Activated CD4-positive, alpha-beta T cell treated with anti-CD3 and anti-CD28 coated beads, Interleukin-2, amount 10 ng/mL, durations not matched to agents 7 days and 5 days (primary cell): ENCODE measurements around the gene VPS35. TPM values are rescaled to one million over a fixed set of nuclear protein-coding genes. Genes with fewer than 3 reads are reported as not detected.
"Not testable (repeated sequence)": the region's sequence is repeated elsewhere in the genome, so short reads cannot be mapped to it uniquely, and the experiment has no call there.

Experiments used
- CTCF ChIA-PET: fragments of 350-600 bp; sonication (Branson Sonifier 250); formaldehyde crosslinking; loops from one replicate; lab custom pipeline; 2021; ENCODE audit warnings: antibody characterized with exemption; lab: Charles Lee
- POLR2A ChIA-PET: fragments of 350-600 bp; sonication (Branson Sonifier 250); formaldehyde crosslinking; loops from one replicate; lab custom pipeline; 2021; ENCODE audit warnings: antibody characterized with exemption; lab: Charles Lee
- DNase-seq: peaks from one replicate; pipeline ENCODE4 v3.0.0-alpha.2; 2020
- H3K27ac Mint-ChIP-seq: one replicate; pipeline ENCODE4 v1.8.0; 2021; ENCODE audit warnings: mild to moderate bottlenecking, moderate library complexity, mixed read lengths
- H3K27me3 Mint-ChIP-seq: one replicate; pipeline ENCODE4 v1.8.0; 2021; ENCODE audit warnings: mixed read lengths
- H3K36me3 Mint-ChIP-seq: one replicate; pipeline ENCODE4 v1.8.0; 2021; ENCODE audit warnings: low read depth, mixed read lengths
- H3K4me1 Mint-ChIP-seq: one replicate; pipeline ENCODE4 v1.8.0; 2021; ENCODE audit warnings: mixed read lengths
- H3K4me3 Mint-ChIP-seq: one replicate; pipeline ENCODE4 v1.8.0; 2021; ENCODE audit warnings: mild to moderate bottlenecking, moderate library complexity, mixed read lengths
- H3K9me3 Mint-ChIP-seq: one replicate; pipeline ENCODE4 v1.8.0; 2021; ENCODE audit warnings: mixed read lengths
- total RNA-seq, 2 experiments: library from RNA; stranded (reverse); gene quantifications; one replicate each; pipeline ENCODE4 v1.2.3, GENCODE V29; 2021

VPS35 gene
- total RNA-seq, 2 experiments from 2014 or later, result 71.7 to 75.0 TPM

DNA sequence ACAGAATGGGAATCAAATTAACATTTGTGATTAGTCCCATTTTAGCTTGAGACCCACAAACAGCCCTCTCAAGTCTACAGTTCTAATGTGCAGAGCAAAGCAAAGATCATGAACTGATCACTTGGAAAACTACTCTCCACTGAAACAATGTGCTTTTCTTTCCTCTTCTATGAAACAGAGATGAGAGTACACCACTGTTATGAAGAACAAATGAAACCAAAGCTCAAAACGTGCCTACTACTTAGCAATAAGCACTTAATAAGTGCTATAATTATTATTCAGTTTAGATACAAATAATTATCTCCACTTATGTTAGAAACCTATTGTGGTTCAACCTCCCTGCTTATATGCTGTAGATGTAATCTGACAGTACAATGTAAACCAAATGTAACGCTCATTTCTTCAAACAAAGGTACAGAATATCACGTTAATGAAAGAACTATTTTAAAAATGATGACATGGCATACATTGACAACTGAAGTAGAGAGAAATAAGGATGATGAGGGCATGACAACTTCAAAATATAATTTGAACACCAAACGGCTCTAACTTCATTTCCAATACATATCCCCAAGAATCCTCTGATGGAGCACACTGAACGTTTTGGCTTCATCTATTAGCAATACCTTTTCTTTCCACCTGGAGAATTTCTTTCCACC is 2.0 kb downstream of the VPS35 start:
- no peak overlapping the region for H3K4me3 Mint-ChIP-seq
- POLR2A ChIA-PET, result no interaction called here
- no peaks in the 10 kb centered on the region for H3K27me3 Mint-ChIP-seq
- H3K9me3 Mint-ChIP-seq, result no peaks in the 10 kb centered on the region
- H3K36me3 Mint-ChIP-seq, result peaks cover 12% of the 10 kb centered on the region
- peaks cover 35% of the 10 kb centered on the region for H3K4me1 Mint-ChIP-seq
- H3K27ac Mint-ChIP-seq, result no peak overlapping the region
- DNase-seq, result no peak
- CTCF ChIA-PET, result interaction anchor here (1.8 kb wide), 1 partner anchor 10 kb away, joined by 4 read pairs; no protein-coding TSS in a partner anchor

DNA sequence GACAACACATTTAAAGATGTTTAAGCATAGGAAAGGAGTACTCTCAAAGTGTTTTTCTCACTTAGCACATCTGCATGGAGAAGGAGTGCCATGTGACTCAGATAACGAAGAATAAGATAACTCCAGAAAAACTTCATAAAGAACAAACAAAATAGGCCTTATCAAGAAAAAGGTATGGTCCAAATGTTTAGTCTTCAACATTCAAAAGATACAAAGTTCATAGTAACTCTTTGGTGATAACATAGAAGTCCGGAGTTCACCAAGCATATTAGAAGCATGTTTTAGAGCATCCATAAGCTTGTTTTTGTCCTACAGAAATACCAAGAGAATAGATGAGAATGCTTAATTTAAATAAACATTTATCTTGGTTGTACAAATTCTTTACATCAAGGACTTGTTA is 7.1 kb downstream of the VPS35 start:
- H3K9me3 Mint-ChIP-seq, H3K27ac Mint-ChIP-seq, CTCF ChIA-PET, POLR2A ChIA-PET, DNase-seq, H3K4me3 Mint-ChIP-seq, H3K27me3 Mint-ChIP-seq: not testable (repeated sequence)
- peaks cover 20% of the 10 kb centered on the region for H3K4me1 Mint-ChIP-seq
- H3K36me3 Mint-ChIP-seq, result peaks cover 23% of the 10 kb centered on the region

GRCh38 chr16:46677943-46678342 is 11.0 kb downstream of the VPS35 start:
- H3K9me3 Mint-ChIP-seq, H3K4me1 Mint-ChIP-seq, DNase-seq, H3K27me3 Mint-ChIP-seq, POLR2A ChIA-PET, H3K4me3 Mint-ChIP-seq, H3K27ac Mint-ChIP-seq: not testable (repeated sequence)
- CTCF ChIA-PET, result interaction anchor here (0.8 to 1.4 kb wide), 3 partner anchors 111 to 234 kb away, joined by 3 read pairs; no protein-coding TSS in a partner anchor
- peaks cover 41% of the 10 kb centered on the region for H3K36me3 Mint-ChIP-seq

- ChIA-PET POLR2A (no interaction called here), CTCF (interaction anchor here (0.5 to 3.1 kb wide), 10 partner anchors 10 to 312 kb away, joined by 3 to 14 read pairs (median 4); no protein-coding TSS in a partner anchor)
- peak; percentile 56 for DNase-seq
- H3K27ac Mint-ChIP-seq, result no peak overlapping the region
- H3K36me3 Mint-ChIP-seq, result peaks cover 41% of the 10 kb centered on the region
- no peaks in the 10 kb centered on the region for H3K4me1 Mint-ChIP-seq
- no peaks in the 10 kb centered on the region for H3K9me3 Mint-ChIP-seq
- H3K4me3 Mint-ChIP-seq, result no peak overlapping the region
- no peaks in the 10 kb centered on the region for H3K27me3 Mint-ChIP-seq
These were observed 15.5 kb downstream of the VPS35 start for GRCh38 chr16:46673320-46674013.

GRCh38 chr16:46662123-46662522 is 26.9 kb downstream of the VPS35 start:
- Mint-ChIP-seq H3K9me3 (no peaks in the 10 kb centered on the region), H3K27ac (no peak overlapping the region), H3K27me3 (no peaks in the 10 kb centered on the region), H3K4me1 (peaks cover 11% of the 10 kb centered on the region), H3K36me3 (peaks cover 49% of the 10 kb centered on the region), H3K4me3 (no peak overlapping the region)
- POLR2A ChIA-PET, result no interaction called here
- CTCF ChIA-PET, result no interaction called here
- no peak for DNase-seq

- no peak for DNase-seq
These were observed 30.1 kb downstream of the VPS35 start for GRCh38 chr16:46658925-46659324.

DNA sequence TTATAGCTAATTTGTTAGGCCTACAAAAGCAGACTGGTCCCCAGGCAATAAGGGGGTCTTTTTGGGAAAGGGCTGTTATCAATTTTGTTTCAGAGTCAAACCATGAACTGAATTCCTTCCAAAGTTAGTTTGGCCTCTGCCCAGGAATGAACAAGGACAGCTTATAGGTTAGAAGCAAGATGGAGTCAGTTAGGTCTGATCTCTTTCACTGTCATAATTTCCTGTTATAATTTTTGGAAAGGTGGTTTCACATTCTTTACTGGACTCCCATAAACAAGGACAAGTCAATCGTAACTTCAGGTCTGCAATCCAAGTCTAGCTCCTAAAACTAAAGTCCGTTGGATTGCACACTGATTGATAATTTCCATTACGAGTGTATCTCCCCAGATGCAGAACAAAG is 37.7 kb downstream of the VPS35 start:
- H3K27me3 Mint-ChIP-seq, result no peaks in the 10 kb centered on the region
- no peaks in the 10 kb centered on the region for H3K4me1 Mint-ChIP-seq
- DNase-seq, result no peak
- peaks cover 3% of the 10 kb centered on the region for H3K9me3 Mint-ChIP-seq
- no peak overlapping the region for H3K27ac Mint-ChIP-seq
- peaks cover 5% of the 10 kb centered on the region for H3K36me3 Mint-ChIP-seq
- POLR2A ChIA-PET, result no interaction called here
- no peak overlapping the region for H3K4me3 Mint-ChIP-seq
- CTCF ChIA-PET, result no interaction called here

More at GRCh38 chr16:46658925-46659324, 30.1 kb downstream of the VPS35 start:
- Mint-ChIP-seq H3K36me3 (peaks cover 47% of the 10 kb centered on the region), H3K27me3 (no peaks in the 10 kb centered on the region), H3K4me1 (peaks cover 11% of the 10 kb centered on the region), H3K4me3 (no peak overlapping the region), H3K9me3 (no peaks in the 10 kb centered on the region), H3K27ac (no peak overlapping the region)
- POLR2A ChIA-PET, result no interaction called here
- CTCF ChIA-PET, result interaction anchor here (0.7 to 1.9 kb wide), 3 partner anchors 15 to 49 kb away, joined by 3 to 5 read pairs (median 4); no protein-coding TSS in a partner anchor

DNA sequence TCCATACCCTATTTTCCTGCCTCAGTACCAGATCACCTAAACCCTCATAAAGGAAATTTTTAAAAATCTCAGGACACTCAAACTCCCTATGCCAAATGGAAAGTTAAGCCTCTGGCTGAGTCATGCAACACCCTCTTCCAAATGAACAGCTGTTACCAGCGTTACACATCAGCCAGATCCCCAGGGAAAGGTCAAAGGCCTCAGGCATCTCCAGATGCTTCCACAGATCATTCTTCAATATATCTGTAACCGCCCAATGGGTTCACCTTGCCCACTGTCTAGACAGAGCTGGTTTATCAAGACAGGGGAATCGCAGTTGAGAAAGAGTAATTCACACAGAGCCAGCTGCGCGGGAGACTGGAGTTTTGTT is 38.7 kb downstream of the VPS35 start:
- H3K4me1 Mint-ChIP-seq, result no peaks in the 10 kb centered on the region
- ChIA-PET POLR2A (no interaction called here), CTCF (no interaction called here)
- H3K27ac Mint-ChIP-seq, result no peak overlapping the region
- no peaks in the 10 kb centered on the region for H3K27me3 Mint-ChIP-seq
- no peak overlapping the region for H3K4me3 Mint-ChIP-seq
- peaks cover 3% of the 10 kb centered on the region for H3K9me3 Mint-ChIP-seq
- no peak for DNase-seq
- no peaks in the 10 kb centered on the region for H3K36me3 Mint-ChIP-seq

DNA sequence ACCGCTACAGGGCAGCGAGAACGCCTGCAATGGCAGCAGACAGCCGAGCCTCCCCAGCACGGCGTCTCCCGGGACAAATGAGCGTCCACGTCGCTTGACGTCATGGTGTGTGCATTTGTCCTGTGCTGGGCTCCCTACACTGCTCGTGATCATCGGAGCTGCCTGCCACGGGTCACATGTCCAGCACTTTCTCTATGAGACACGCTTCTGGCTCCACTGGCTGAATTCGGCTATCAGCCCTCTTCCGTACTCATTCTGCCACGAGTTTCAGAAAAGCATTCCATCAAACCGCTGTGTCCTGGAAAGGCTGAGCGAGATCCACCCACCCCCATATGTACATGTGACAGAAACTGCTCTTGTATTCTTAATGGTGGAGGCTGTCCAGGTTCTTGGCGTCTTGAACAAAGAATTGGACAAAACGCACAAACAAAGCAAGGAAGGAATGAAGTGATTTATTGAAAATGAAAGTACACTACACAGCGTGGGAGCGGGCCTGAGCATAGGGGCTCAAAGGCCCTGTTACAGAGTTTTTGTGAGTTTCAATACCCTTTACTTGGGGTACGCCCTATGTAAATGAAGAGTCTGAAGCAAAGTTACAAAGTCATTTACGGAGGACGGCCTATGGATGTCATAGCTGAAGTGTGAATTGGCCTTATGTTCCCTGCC is 39.3 kb downstream of the VPS35 start:
- ChIA-PET CTCF (interaction anchor here (0.6 kb wide), 1 partner anchor 43 kb away, joined by 4 read pairs; no protein-coding TSS in a partner anchor), POLR2A (no interaction called here)
- H3K4me1 Mint-ChIP-seq, result no peaks in the 10 kb centered on the region
- no peak for DNase-seq
- H3K27ac Mint-ChIP-seq, result no peak overlapping the region
- H3K9me3 Mint-ChIP-seq, result peaks cover 7% of the 10 kb centered on the region
- H3K27me3 Mint-ChIP-seq, result no peaks in the 10 kb centered on the region
- H3K4me3 Mint-ChIP-seq, result no peak overlapping the region
- no peaks in the 10 kb centered on the region for H3K36me3 Mint-ChIP-seq

DNA sequence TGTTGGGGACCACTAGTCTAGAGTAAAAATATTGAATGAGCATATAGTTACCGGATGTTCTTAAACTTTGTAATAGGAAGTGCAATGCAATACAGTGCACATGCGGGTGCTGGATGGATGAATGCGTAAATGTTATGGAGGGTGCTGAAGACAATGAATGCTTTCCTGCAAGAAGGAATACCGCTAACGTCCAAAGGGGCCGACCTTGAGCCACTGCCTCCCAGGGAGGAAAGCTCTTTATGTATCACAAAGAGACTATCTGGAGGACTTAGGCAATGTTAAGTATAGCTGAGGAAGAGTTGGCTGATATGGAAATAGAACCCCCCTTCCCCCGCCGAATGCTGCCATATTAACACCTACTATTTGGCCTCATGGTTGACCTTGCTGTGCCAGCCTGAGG is 40.3 kb downstream of the VPS35 start:
- Mint-ChIP-seq H3K4me3 (no peak overlapping the region), H3K9me3 (peaks cover 12% of the 10 kb centered on the region), H3K36me3 (peaks cover under 1% of the 10 kb centered on the region), H3K27me3 (no peaks in the 10 kb centered on the region), H3K27ac (no peak overlapping the region), H3K4me1 (no peaks in the 10 kb centered on the region)
- CTCF ChIA-PET, result no interaction called here
- POLR2A ChIA-PET, result no interaction called here
- no peak for DNase-seq

- no peaks in the 10 kb centered on the region for H3K27me3 Mint-ChIP-seq
- peaks cover 8% of the 10 kb centered on the region for H3K9me3 Mint-ChIP-seq
- no peaks in the 10 kb centered on the region for H3K4me1 Mint-ChIP-seq
- no peak overlapping the region for H3K27ac Mint-ChIP-seq
- peaks cover 6% of the 10 kb centered on the region for H3K36me3 Mint-ChIP-seq
- POLR2A ChIA-PET, result no interaction called here
- DNase-seq, result no peak
- CTCF ChIA-PET, result interaction anchor here (0.6 kb wide), 1 partner anchor 221 kb away, joined by 4 read pairs; no protein-coding TSS in a partner anchor
- no peak overlapping the region for H3K4me3 Mint-ChIP-seq
These were observed 49.7 kb downstream of the VPS35 start for GRCh38 chr16:46638947-46639925.
